ENCODE data around the gene GFRA1. TPM values are rescaled to one million over a fixed set of nuclear protein-coding genes. Genes with fewer than 3 reads are reported as not detected.

Gene GFRA1
- total RNA-seq, 4 donors from 2014 or later: 19.8 to 61.8 (median 25.2) TPM

- WGBS: 87% methylated on average over 1 of the region's 1 CpG
- Histone ChIP-seq H3K27ac (no peak overlapping the region), H3K9me3 (no peaks in the 10 kb centered on the region), H3K4me3 (no peak overlapping the region), H3K4me1 (no peaks in the 10 kb centered on the region), H3K27me3 (no peaks in the 10 kb centered on the region), H3K36me3 (no peaks in the 10 kb centered on the region)
- no peak for DNase-seq (ENCODE audit: low spot score in 2 of 2)
- TF ChIP-seq POLR2A (IDR thresholded peaks at IDR 0.05): no peak
- no peak for TF ChIP-seq CTCF (IDR thresholded peaks at IDR 0.05)
- TF ChIP-seq POLR2AphosphoS5 (IDR thresholded peaks at IDR 0.05): no peak
- TF ChIP-seq EP300 (IDR thresholded peaks at IDR 0.05): no peak
Observed at GRCh38 chr10:116157485-116157884, 115.5 kb downstream of the GFRA1 start.

- Histone ChIP-seq H3K27ac (no peak overlapping the region), H3K9me3 (no peaks in the 10 kb centered on the region), H3K4me3 (no peak overlapping the region), H3K4me1 (no peaks in the 10 kb centered on the region), H3K36me3 (no peaks in the 10 kb centered on the region), H3K27me3 (no peaks in the 10 kb centered on the region)
- DNase-seq (ENCODE audit: low spot score in 2 of 2): no peak
- no peak for TF ChIP-seq POLR2AphosphoS5 (IDR thresholded peaks at IDR 0.05)
- no peak for TF ChIP-seq EP300 (IDR thresholded peaks at IDR 0.05)
- no peak for TF ChIP-seq POLR2A (IDR thresholded peaks at IDR 0.05)
- TF ChIP-seq CTCF (IDR thresholded peaks at IDR 0.05): no peak
- WGBS: 84% methylated on average over 5 of the region's 5 CpGs
Observed at GRCh38 chr10:116156819-116157218, 116.2 kb downstream of the GFRA1 start.

GRCh38 chr10:116155191-116155590, 117.8 kb downstream of the GFRA1 start:
- TF ChIP-seq CTCF (IDR thresholded peaks at IDR 0.05): no peak
- TF ChIP-seq POLR2A (IDR thresholded peaks at IDR 0.05): no peak
- no peak for TF ChIP-seq EP300 (IDR thresholded peaks at IDR 0.05)
- no peak for TF ChIP-seq POLR2AphosphoS5 (IDR thresholded peaks at IDR 0.05)
- no peak for DNase-seq (ENCODE audit: low spot score in 2 of 2)
- no peak overlapping the region for H3K4me3 ChIP-seq
- WGBS: 86% methylated on average over 1 of the region's 1 CpG
- H3K27ac ChIP-seq: no peak overlapping the region
- H3K36me3 ChIP-seq: no peaks in the 10 kb centered on the region
- H3K9me3 ChIP-seq: no peaks in the 10 kb centered on the region
- H3K4me1 ChIP-seq: no peaks in the 10 kb centered on the region
- H3K27me3 ChIP-seq: no peaks in the 10 kb centered on the region

GRCh38 chr10:116154651-116155050, 118.4 kb downstream of the GFRA1 start:
- TF ChIP-seq POLR2AphosphoS5 (IDR thresholded peaks at IDR 0.05) (no peak), CTCF (IDR thresholded peaks at IDR 0.05) (no peak), POLR2A (IDR thresholded peaks at IDR 0.05) (no peak), EP300 (IDR thresholded peaks at IDR 0.05) (no peak)
- Histone ChIP-seq H3K4me3 (no peak overlapping the region), H3K27ac (no peak overlapping the region), H3K27me3 (no peaks in the 10 kb centered on the region), H3K36me3 (no peaks in the 10 kb centered on the region), H3K9me3 (no peaks in the 10 kb centered on the region), H3K4me1 (no peaks in the 10 kb centered on the region)
- DNase-seq (ENCODE audit: low spot score in 2 of 2): no peak
- 73% methylated on average over 1 of the region's 1 CpG for WGBS

- DNase-seq (ENCODE audit: low spot score in 2 of 2): no peak
- no peak overlapping the region for H3K4me3 ChIP-seq
- H3K4me1 ChIP-seq: no peaks in the 10 kb centered on the region
- no peaks in the 10 kb centered on the region for H3K27me3 ChIP-seq
- H3K27ac ChIP-seq: no peak overlapping the region
- no peak for TF ChIP-seq POLR2AphosphoS5 (IDR thresholded peaks at IDR 0.05)
- no peak for TF ChIP-seq POLR2A (IDR thresholded peaks at IDR 0.05)
- TF ChIP-seq EP300 (IDR thresholded peaks at IDR 0.05): no peak
- no peak for TF ChIP-seq CTCF (IDR thresholded peaks at IDR 0.05)
- H3K9me3 ChIP-seq: no peaks in the 10 kb centered on the region
- no peaks in the 10 kb centered on the region for H3K36me3 ChIP-seq
Observed at GRCh38 chr10:116151076-116151475, 121.9 kb downstream of the GFRA1 start.
